ENCODE results near the gene CPT2. TPM values are rescaled to one million over a fixed set of nuclear protein-coding genes. Genes with fewer than 3 reads are reported as not detected.

The CPT2 gene
- total RNA-seq, 1 experiment from 2014 or later = 14.4 TPM

DNA sequence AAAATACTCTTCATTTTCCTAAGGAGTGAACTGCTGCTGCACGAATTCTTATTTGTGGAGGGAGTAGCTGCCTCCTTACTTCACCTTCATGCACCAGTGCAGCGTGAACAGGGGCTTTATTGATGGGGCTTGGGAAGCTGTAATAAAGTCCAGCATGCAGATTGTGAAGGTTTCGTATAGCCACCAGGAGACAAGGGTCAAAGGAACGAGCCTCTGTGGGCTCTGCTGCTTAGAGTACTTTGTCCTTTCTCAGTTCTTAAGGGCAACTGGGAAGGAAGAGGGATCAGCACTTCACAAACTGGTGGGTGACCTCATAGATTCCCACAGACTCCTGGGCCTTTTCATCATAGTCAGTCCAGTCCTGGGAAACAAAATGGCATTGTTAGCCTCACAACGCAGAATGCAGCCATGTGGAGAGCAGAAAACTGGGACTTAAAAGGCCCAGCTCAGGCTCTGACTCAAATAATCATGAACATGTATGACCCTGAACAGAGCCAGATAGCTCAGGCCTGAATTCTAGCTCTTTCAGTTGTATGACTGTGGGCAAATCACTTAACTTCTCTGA lies 17.8 kb downstream of the CPT2 start:
- ChIA-PET CTCF (no interaction called here), POLR2A (no interaction called here)
- H3K27me3 Mint-ChIP-seq (ENCODE audit: insufficient read depth, unreplicated experiment) = no peaks in the 10 kb centered on the region
- H3K27ac Mint-ChIP-seq (ENCODE audit: unreplicated experiment) = no peak overlapping the region
- intact Hi-C loops (cut with micrococcal nuclease; ENCODE audit: unreplicated experiment) = no loop called here
- H3K27me3 ChIP-seq (replicated peaks; ENCODE audit: control insufficient read depth, insufficient read depth, low read length) = no peaks in the 10 kb centered on the region
- H3K36me3 Mint-ChIP-seq (ENCODE audit: insufficient read depth, unreplicated experiment) = peaks cover 23% of the 10 kb centered on the region
- H3K4me1 Mint-ChIP-seq (ENCODE audit: low read depth, unreplicated experiment) = no peaks in the 10 kb centered on the region
- H3K4me3 ChIP-seq (ENCODE audit: low read depth, low read length) = no peak overlapping the region
- H3K9me3 ChIP-seq = no peaks in the 10 kb centered on the region
- TF ChIP-seq, protein P1, sequence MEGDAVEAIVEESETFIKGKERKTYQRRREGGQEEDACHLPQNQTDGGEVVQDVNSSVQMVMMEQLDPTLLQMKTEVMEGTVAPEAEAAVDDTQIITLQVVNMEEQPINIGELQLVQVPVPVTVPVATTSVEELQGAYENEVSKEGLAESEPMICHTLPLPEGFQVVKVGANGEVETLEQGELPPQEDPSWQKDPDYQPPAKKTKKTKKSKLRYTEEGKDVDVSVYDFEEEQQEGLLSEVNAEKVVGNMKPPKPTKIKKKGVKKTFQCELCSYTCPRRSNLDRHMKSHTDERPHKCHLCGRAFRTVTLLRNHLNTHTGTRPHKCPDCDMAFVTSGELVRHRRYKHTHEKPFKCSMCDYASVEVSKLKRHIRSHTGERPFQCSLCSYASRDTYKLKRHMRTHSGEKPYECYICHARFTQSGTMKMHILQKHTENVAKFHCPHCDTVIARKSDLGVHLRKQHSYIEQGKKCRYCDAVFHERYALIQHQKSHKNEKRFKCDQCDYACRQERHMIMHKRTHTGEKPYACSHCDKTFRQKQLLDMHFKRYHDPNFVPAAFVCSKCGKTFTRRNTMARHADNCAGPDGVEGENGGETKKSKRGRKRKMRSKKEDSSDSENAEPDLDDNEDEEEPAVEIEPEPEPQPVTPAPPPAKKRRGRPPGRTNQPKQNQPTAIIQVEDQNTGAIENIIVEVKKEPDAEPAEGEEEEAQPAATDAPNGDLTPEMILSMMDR (IDR thresholded peaks at IDR 0.05; ENCODE audit: insufficient read depth in 1 of 2, low read depth in 1 of 2, low read length in 1 of 2, severe bottlenecking in 1 of 2, unreplicated experiment in 1 of 2) = no peak
- no TSS peak for BruUV-seq (replicated peaks)
- H3K4me1 ChIP-seq = no peaks in the 10 kb centered on the region
- no peak overlapping the region for H3K4me3 Mint-ChIP-seq (ENCODE audit: unreplicated experiment)
- H3K36me3 ChIP-seq (ENCODE audit: control insufficient read depth, insufficient read depth, low read length) = peaks cover 4% of the 10 kb centered on the region; the same call in 1 of the 2 replicates
- no peak for DNase-seq
- no peaks in the 10 kb centered on the region for H3K9me3 Mint-ChIP-seq (ENCODE audit: unreplicated experiment)

DNA sequence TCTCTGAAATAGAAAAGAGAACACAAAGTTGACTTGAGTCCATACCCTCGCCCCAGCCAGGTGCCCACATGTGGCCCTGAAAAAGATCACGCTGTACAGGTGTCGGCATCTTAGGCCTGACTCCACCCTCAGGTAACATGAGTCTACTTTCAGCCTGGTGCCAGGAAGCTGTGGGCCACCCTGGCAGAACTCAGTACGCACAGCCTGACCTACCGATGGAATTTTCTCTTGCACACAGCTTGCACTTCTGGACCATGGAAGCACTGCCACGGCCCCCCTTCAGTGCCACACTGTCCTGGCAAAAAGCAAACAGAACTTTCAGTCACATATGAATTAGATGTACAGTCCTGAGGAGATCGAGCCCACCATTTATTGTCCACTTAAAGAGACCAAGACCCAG lies 21.6 kb downstream of the CPT2 start:
- Mint-ChIP-seq H3K27me3 (ENCODE audit: insufficient read depth, unreplicated experiment) (no peaks in the 10 kb centered on the region), H3K4me3 (ENCODE audit: unreplicated experiment) (peak overlapping the region; percentile 16), H3K36me3 (ENCODE audit: insufficient read depth, unreplicated experiment) (peaks cover 27% of the 10 kb centered on the region), H3K9me3 (ENCODE audit: unreplicated experiment) (no peaks in the 10 kb centered on the region), H3K27ac (ENCODE audit: unreplicated experiment) (no peak overlapping the region), H3K4me1 (ENCODE audit: low read depth, unreplicated experiment) (no peaks in the 10 kb centered on the region)
- no peaks in the 10 kb centered on the region for H3K27me3 ChIP-seq (replicated peaks; ENCODE audit: control insufficient read depth, insufficient read depth, low read length)
- no peaks in the 10 kb centered on the region for H3K4me1 ChIP-seq
- intact Hi-C loops (cut with micrococcal nuclease; ENCODE audit: unreplicated experiment) = no loop called here
- ChIA-PET CTCF (no interaction called here), POLR2A (no interaction called here)
- no peaks in the 10 kb centered on the region for H3K9me3 ChIP-seq
- no TSS peak for BruUV-seq (replicated peaks)
- no peak for DNase-seq
- peaks cover 2% of the 10 kb centered on the region; the same call in 1 of the 2 replicates for H3K36me3 ChIP-seq (ENCODE audit: control insufficient read depth, insufficient read depth, low read length)
- H3K4me3 ChIP-seq (ENCODE audit: low read depth, low read length) = no peak overlapping the region
- TF ChIP-seq, protein P1 (IDR thresholded peaks at IDR 0.05; ENCODE audit: insufficient read depth in 1 of 2, low read depth in 1 of 2, low read length in 1 of 2, severe bottlenecking in 1 of 2, unreplicated experiment in 1 of 2) = no peak

DNA sequence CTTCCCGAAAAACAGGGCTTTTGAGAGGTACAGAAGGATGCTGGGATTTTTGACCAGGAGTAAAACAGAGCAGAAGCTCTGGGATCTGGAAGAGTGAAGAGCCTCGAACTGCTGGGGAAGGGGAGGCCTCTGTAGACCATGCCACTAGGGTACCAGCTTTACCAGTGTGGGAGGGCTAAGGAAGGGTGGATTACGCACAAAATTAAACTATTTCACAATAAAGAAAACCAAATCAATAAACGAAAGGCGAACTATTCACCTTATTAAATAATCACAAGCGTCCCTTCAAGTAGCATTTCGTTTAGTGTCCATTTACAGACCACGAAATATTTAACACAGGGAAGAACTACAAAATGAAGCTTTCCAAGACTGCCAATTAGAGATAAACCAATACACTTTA lies 23.1 kb downstream of the CPT2 start:
- no peaks in the 10 kb centered on the region for H3K4me1 ChIP-seq
- ChIA-PET POLR2A (interaction anchor here (0.8 kb wide), 1 partner anchor 437 kb away, joined by 3 read pairs; no protein-coding TSS in a partner anchor), CTCF (no interaction called here)
- TSS peak; percentile 66 for BruUV-seq (replicated peaks)
- no peaks in the 10 kb centered on the region; the same call in 1 of the 2 replicates for H3K36me3 ChIP-seq (ENCODE audit: control insufficient read depth, insufficient read depth, low read length)
- Mint-ChIP-seq H3K36me3 (ENCODE audit: insufficient read depth, unreplicated experiment) (peaks cover 22% of the 10 kb centered on the region), H3K9me3 (ENCODE audit: unreplicated experiment) (no peaks in the 10 kb centered on the region), H3K4me3 (ENCODE audit: unreplicated experiment) (peak overlapping the region; percentile 89), H3K27me3 (ENCODE audit: insufficient read depth, unreplicated experiment) (no peaks in the 10 kb centered on the region), H3K27ac (ENCODE audit: unreplicated experiment) (peak overlapping the region; percentile 96), H3K4me1 (ENCODE audit: low read depth, unreplicated experiment) (no peaks in the 10 kb centered on the region)
- DNase-seq = no peak
- no peaks in the 10 kb centered on the region for H3K9me3 ChIP-seq
- intact Hi-C loops (cut with micrococcal nuclease; ENCODE audit: unreplicated experiment) = no loop called here
- H3K4me3 ChIP-seq (ENCODE audit: low read depth, low read length) = peak overlapping the region; percentile 94
- TF ChIP-seq, protein P1 (IDR thresholded peaks at IDR 0.05; ENCODE audit: insufficient read depth in 1 of 2, low read depth in 1 of 2, low read length in 1 of 2, severe bottlenecking in 1 of 2, unreplicated experiment in 1 of 2) = no peak
- H3K27me3 ChIP-seq (replicated peaks; ENCODE audit: control insufficient read depth, insufficient read depth, low read length) = no peaks in the 10 kb centered on the region
